Activated naive CD4-positive, alpha-beta T cell treated with anti-CD3 and anti-CD28 coated beads, Interleukin-2, amount 50 U/mL, for 24 hours (primary cell): ENCODE results near the gene DPP7.

Source experiments
- H3K27ac Mint-ChIP-seq: one replicate; pipeline ENCODE4 v1.8.0; 2021; ENCODE audit warnings: mild to moderate bottlenecking, mixed read lengths
- H3K27me3 Mint-ChIP-seq: one replicate; pipeline ENCODE4 v1.8.0; 2021; ENCODE audit warnings: mixed read lengths
- H3K36me3 Mint-ChIP-seq: one replicate; pipeline ENCODE4 v1.8.0; 2021; ENCODE audit warnings: mixed read lengths
- H3K4me1 Mint-ChIP-seq: one replicate; pipeline ENCODE4 v1.8.0; 2021; ENCODE audit warnings: mixed read lengths
- H3K4me3 Mint-ChIP-seq: one replicate; pipeline ENCODE4 v1.8.0; 2021; ENCODE audit warnings: mild to moderate bottlenecking, mixed read lengths
- H3K9me3 Mint-ChIP-seq: one replicate; pipeline ENCODE4 v1.8.0; 2021; ENCODE audit warnings: mixed read lengths

DPP7 gene

DNA sequence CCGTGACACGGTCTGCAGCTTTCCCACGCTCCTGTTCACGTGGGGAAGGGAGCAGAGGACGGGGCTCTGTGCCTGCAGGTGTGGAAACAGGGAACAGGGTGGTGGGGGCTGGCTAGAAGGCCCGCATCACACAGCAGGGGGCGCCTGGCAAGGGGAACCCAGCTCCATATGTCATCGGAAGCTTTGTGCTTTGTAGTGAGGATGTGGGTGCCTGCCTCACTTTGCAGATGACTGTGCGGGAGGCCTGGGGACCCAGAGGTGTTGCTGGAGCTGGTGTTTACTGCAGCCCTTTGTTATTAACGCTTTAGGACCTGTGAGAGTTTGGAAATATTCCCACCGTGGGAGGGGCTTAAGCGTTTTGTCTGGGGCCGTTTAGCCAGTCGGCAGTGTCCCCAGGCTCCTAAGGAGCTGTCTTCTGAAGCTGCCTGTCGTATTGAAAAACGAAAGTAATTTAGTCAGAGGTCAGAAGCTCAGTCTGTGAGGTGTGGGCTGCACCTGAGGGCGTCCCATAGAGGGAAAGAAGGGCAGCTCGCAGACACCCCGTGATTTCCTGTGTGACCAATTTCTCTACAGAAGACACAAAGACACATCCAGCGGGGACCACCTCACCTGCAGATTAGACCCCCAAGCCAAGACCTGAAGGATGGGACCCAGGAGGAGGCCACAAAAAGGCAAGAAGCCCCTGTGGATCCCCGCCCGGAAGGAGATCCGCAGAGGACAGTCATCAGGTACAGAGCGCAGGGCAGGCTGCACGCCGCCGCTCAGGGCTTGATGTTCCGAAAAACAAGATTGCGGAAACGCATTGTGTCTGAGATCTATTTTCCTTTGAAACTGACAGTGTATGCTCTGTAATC lies 18.6 kb downstream of the DPP7 start:
- Mint-ChIP-seq H3K9me3 (no peaks in the 10 kb centered on the region), H3K36me3 (peaks cover 5% of the 10 kb centered on the region), H3K4me1 (peaks cover 27% of the 10 kb centered on the region), H3K27me3 (no peaks in the 10 kb centered on the region), H3K27ac (peak overlapping the region; percentile 66), H3K4me3 (peak overlapping the region; percentile 81)

DNA sequence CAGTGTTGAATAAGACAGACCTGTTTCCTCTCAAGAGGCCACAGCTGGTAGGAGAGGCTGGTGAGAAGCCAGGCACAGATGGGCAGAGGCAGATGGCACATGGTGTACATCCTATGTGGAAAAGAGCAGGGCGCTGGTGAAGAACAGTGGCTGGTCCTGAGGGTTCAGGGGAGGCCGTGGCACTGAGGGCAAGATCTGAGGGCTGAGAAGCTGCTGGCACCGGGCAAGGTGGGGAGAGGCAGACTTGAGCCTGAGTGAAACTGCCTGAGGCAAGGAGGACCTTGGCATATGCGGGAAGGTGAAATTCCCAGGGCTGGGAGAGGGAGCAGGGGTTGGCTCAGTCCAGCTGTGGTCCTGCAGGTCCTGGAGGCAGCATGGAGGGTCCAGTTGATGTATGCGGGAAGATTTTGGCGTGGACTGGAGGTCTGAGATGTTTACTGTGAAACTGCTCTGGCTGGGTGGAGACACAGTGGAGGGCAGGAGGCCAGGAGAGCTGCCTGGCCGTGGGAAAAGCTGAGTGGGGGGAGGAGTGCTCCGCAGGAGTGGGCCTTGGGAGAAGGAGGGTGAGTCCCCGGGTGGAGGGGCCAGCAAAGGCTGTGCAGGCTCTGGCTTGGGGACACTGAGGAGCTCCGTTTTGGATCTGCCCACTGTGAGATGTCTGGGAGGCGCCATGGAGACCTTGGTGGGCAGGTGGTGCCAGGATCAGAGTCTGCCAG lies 25.1 kb downstream of the DPP7 start:
- H3K4me1 Mint-ChIP-seq: peaks cover 42% of the 10 kb centered on the region
- peak overlapping the region; percentile 43 for H3K27ac Mint-ChIP-seq
- peak overlapping the region; percentile 30 for H3K4me3 Mint-ChIP-seq
- no peaks in the 10 kb centered on the region for H3K9me3 Mint-ChIP-seq
- H3K27me3 Mint-ChIP-seq: no peaks in the 10 kb centered on the region
- peaks cover 2% of the 10 kb centered on the region for H3K36me3 Mint-ChIP-seq

DNA sequence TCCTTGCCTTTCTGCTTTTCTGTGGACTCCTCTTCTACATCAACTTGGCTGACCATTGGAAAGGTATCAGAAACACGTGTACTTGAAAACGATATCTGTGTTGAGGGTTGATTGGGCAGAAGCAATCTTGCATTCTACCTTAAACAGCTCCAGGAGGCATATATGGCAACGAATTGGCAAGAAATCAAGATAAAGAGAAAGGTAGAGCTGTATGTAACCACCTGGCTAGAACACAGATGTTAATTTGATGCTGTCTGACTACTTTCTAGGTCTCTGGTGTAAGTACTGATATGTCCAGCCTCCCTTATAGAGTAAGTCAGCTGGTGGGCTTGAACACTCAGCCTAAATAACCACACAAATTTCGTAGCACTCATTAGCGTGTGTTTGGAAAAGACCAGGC lies 26.4 kb downstream of the DPP7 start:
- H3K4me3 Mint-ChIP-seq: peak overlapping the region; percentile 89
- H3K27me3 Mint-ChIP-seq: no peaks in the 10 kb centered on the region
- no peaks in the 10 kb centered on the region for H3K9me3 Mint-ChIP-seq
- H3K27ac Mint-ChIP-seq: peak overlapping the region; percentile 93
- peaks cover 39% of the 10 kb centered on the region for H3K4me1 Mint-ChIP-seq
- peaks cover 2% of the 10 kb centered on the region for H3K36me3 Mint-ChIP-seq

DNA sequence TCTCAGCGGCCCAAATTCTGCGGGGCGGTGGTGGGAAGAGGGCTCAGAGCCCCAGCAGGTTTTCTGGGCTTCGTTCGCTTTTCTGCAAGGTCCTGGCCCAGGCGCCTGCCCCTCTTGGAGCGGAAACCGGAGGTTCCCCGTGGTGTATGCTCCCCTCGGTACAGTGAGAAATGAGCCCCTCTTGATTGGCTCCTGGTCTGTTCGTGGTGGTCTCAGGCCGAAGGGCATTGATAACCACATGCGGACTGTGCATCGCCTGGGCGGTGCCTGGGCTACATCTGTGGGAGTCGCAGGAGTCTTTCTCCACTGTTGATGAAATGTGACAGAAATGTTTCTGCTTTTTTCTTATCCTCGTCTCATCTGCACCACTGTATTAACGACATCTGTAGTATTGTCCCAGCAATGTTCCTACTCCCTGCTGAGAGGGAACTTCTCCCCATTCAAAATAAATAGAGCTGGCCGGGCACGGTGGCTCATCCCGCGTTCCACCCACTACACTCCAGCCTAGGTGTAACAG lies 27.1 kb downstream of the DPP7 start:
- Mint-ChIP-seq H3K9me3 (no peaks in the 10 kb centered on the region), H3K4me3 (peak overlapping the region; percentile 89), H3K27me3 (no peaks in the 10 kb centered on the region)

DNA sequence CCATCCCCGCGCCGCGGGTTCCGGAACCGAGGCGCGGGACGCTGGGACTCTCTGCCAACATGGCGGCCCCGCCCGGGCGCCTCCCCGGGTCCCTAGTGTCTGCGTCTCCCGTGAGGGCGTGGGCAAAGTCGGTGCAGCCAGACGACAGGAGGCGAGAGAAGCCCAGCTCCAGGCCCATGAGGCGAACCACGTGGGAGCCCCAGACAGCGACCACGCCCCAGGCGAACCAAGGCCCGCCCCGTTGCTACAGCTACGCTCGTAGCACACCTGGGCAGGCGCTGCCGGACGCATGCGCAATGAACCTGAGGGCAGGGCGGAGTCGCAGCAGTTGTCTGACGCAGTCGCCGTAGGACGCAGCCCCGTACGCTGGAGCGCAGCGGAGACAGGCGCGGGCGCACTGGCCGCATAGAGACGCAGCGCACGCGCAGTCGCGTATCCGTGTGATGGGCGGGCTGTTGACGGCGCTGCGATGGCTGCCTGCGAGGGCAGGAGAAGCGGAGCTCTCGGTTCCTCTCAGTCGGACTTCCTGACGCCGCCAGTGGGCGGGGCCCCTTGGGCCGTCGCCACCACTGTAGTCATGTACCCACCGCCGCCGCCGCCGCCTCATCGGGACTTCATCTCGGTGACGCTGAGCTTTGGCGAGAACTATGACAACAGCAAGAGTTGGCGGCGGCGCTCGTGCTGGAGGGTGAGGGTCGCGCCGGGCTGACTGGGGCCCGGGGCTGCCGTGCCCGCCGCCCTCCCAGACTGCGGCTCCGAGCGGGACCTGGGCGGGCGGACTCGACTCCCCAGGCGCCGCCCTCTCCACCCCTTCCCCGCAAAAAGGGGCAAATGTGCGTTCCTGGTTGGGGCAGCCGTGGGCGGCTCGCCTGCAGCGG lies 27.8 kb downstream of the DPP7 start, which contains the start of gene MAN1B1:
TSS of gene MAN1B1 (plus strand) at position 455 of the 878 bp plus-strand sequence. CDS start at position 470, 15 bp downstream.
- peak within 1 kb of the TSS; percentile 98 for H3K27ac Mint-ChIP-seq
- peaks cover 2% of the 10 kb centered on the region for H3K36me3 Mint-ChIP-seq
- H3K27me3 Mint-ChIP-seq: no peaks in the 10 kb centered on the region
- H3K9me3 Mint-ChIP-seq: no peaks in the 10 kb centered on the region
- peaks cover 32% of the 10 kb centered on the region for H3K4me1 Mint-ChIP-seq
- peak within 1 kb of the TSS; percentile 96 for H3K4me3 Mint-ChIP-seq

More for the DNA sequence above, 27.1 kb downstream of the DPP7 start:
- Mint-ChIP-seq H3K4me1 (peaks cover 34% of the 10 kb centered on the region), H3K27ac (peak overlapping the region; percentile 93), H3K36me3 (peaks cover 2% of the 10 kb centered on the region)

- Mint-ChIP-seq H3K36me3 (peaks cover 2% of the 10 kb centered on the region), H3K4me3 (peak overlapping the region; percentile 96), H3K4me1 (peaks cover 32% of the 10 kb centered on the region), H3K9me3 (no peaks in the 10 kb centered on the region), H3K27ac (peak overlapping the region; percentile 98), H3K27me3 (no peaks in the 10 kb centered on the region)
Measured at GRCh38 chr9:137085920-137086530, 28.5 kb downstream of the DPP7 start.

DNA sequence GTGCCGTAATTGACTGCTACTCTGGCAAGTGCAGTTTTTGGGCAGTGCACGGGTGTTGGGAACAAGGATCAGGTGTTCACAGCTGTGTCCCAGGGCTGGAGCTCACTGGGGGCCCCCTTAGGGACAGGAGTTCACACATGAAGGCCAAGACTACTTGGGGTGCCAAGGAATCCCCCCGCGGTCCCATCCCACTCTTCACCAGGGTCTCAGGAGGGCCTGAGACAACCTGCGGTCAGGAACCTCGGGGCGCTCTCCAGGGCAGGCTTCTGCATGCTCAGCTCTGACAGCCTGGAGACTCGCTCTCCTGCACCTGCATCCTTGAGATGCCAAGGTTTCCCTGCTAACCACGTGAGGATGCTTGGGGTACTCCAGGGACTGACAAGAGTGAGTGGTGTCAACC lies 30.0 kb downstream of the DPP7 start:
- Mint-ChIP-seq H3K27ac (no peak overlapping the region), H3K4me1 (peaks cover 36% of the 10 kb centered on the region), H3K9me3 (no peaks in the 10 kb centered on the region), H3K27me3 (no peaks in the 10 kb centered on the region), H3K4me3 (no peak overlapping the region), H3K36me3 (peaks cover 2% of the 10 kb centered on the region)

GRCh38 chr9:137083394-137084004 lies 31.0 kb downstream of the DPP7 start:
- H3K27ac Mint-ChIP-seq: peak overlapping the region; percentile 2
- H3K36me3 Mint-ChIP-seq: peaks cover 2% of the 10 kb centered on the region
- peaks cover 25% of the 10 kb centered on the region for H3K4me1 Mint-ChIP-seq
- H3K4me3 Mint-ChIP-seq: no peak overlapping the region
- H3K27me3 Mint-ChIP-seq: no peaks in the 10 kb centered on the region
- H3K9me3 Mint-ChIP-seq: no peaks in the 10 kb centered on the region

GRCh38 chr9:137082925-137083290 lies 31.6 kb downstream of the DPP7 start:
- no peaks in the 10 kb centered on the region for H3K9me3 Mint-ChIP-seq
- H3K4me1 Mint-ChIP-seq: peaks cover 20% of the 10 kb centered on the region
- no peak overlapping the region for H3K4me3 Mint-ChIP-seq
- H3K27me3 Mint-ChIP-seq: no peaks in the 10 kb centered on the region
- H3K36me3 Mint-ChIP-seq: no peaks in the 10 kb centered on the region
- H3K27ac Mint-ChIP-seq: no peak overlapping the region

DNA sequence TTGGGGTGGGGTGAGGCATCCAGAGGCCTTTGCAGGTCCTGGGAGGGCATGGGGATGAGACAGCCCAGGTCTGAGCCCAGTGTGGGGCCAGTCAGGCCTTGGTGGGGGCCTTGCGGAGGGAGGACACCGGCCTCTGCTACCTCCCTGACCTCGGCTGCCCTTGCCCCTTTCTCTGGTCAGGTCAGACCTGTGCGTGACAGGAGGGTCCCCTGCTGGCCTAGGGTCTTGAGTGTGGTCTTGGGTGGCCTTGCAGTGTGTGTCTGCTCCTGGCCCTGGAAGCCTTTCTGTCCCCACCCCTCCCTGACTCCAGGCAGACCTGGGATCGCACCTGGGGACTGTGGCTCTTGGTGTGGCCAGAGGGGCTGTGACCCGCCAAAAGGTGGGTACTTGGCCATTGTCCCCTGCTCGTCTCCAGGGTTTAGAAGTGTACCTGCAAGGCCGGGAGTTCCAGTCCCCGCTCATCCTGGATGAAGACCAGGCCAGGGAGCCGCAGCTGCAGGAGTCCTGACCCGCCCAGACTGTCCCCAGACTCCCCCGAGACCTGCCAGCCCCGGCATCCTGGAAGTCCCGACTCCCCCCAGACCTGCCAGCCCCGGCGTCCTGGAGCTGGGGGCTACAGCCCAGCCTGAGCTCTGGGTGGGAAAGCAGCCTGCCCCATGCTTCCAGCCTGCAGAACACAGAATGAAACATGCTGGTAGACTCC lies 32.2 kb downstream of the DPP7 start:
- Mint-ChIP-seq H3K9me3 (no peaks in the 10 kb centered on the region), H3K4me3 (no peak overlapping the region), H3K36me3 (no peaks in the 10 kb centered on the region), H3K4me1 (peaks cover 14% of the 10 kb centered on the region), H3K27ac (no peak overlapping the region), H3K27me3 (no peaks in the 10 kb centered on the region)

GRCh38 chr9:137080260-137081122 lies 34.0 kb downstream of the DPP7 start:
- Mint-ChIP-seq H3K36me3 (no peaks in the 10 kb centered on the region), H3K4me1 (peaks cover 10% of the 10 kb centered on the region), H3K4me3 (no peak overlapping the region), H3K9me3 (no peaks in the 10 kb centered on the region), H3K27ac (no peak overlapping the region), H3K27me3 (no peaks in the 10 kb centered on the region)

DNA sequence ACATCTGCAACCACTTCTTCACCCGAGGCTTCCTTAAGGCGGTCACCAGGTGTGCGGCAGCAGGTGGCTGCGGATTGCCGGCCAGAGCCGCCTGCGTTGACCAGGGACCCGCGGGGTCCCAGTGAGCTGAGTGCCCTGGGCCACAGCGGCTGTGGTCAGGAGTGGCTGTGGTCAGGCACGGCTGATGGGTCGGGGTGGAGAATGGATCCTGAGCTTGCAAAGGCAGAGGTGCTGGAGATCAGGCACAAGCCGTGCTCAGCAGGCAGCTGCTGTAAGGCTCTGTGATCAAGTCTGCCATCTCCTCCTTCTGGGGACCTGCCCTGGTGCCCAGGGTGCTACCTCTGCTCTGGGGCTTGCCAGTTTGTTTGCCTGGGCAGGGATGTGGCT lies 35.1 kb downstream of the DPP7 start:
- Mint-ChIP-seq H3K27ac (no peak overlapping the region), H3K4me1 (peaks cover 4% of the 10 kb centered on the region), H3K36me3 (no peaks in the 10 kb centered on the region), H3K4me3 (peak overlapping the region; percentile 52), H3K9me3 (no peaks in the 10 kb centered on the region), H3K27me3 (no peaks in the 10 kb centered on the region)

DNA sequence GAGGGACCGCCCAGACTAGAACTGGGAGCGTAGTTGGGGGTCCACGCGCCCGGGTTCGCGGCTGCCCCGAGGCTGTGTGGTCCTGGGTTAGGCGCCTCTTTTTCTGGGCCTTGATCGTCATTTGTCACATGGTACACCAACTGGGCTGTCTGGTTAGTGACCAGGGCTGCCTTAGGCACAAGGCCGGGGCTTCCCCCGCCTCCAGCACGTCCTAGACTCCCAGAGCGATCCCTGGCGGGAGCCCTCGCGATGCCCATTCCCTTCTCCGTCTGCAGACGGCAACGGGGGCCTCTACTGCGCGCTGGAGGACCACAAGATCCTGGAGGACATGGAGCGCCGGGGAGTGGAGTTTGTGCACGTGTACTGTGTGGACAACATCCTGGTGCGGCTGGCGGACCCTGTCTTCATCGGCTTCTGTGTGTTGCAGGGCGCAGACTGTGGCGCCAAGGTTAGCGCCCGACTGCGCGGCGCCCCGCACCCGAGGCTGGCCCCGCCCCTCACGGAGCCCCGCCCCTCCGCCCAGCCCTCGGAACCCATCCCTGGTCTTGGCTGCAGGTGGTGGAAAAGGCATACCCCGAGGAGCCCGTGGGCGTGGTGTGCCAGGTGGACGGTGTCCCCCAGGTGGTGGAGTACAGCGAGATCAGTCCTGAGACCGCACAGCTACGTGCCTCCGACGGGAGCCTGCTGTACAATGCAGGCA lies 35.7 kb downstream of the DPP7 start:
- Mint-ChIP-seq H3K9me3 (no peaks in the 10 kb centered on the region), H3K27me3 (no peaks in the 10 kb centered on the region), H3K4me1 (peaks cover 4% of the 10 kb centered on the region), H3K4me3 (peak overlapping the region; percentile 36), H3K36me3 (no peaks in the 10 kb centered on the region), H3K27ac (no peak overlapping the region)
